HG02759 (cell line): Measurements from ENCODE around the gene SIPA1.

ENCODE experiments used
- ATAC-seq: cut with Tn5 transposase; IDR thresholded peaks from one replicate; pipeline ENCODE4 v1.9.1; 2021; ENCODE audit warnings: mild to moderate bottlenecking, moderate library complexity; ENCODE audit not compliant: unreplicated experiment

Gene SIPA1

DNA sequence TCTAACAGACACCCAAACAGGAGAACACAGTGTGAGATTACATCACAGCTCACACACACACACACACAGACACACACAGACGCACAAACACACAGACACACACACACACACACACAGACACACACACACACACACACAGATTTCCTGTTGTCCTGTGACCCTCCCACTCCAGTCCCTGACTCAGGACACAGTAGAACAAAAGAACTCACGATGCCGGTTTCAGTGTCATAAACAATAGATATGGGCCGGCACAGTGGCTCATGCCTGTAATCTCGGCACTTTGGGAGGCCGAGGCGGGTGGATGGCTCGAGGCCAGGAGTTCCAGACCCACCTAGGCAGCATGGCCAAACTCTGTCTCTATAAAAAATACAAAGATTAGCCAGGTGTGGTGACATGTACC is 60.3 kb downstream of the SIPA1 start:
- ATAC-seq, result no peak

DNA sequence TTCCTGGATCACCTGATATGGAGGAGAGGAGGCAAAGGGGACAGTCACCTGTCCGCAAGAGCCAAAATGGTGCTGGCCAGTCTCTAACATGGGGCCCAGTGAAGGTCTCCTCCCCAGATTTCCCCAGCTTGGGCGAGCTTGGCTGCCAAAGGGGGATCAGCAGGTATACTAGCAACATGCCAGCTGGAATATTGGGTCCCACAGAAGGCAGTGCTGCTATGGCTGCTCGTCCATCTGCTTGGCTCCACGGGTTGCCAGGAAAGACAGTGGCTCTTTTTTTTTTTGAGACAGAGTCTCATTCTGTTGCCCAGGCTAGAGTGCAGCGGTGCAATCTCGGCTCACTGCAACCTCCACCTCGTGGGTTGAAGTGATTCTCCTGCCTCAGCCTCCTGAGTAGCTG is 61.4 kb downstream of the SIPA1 start:
- ATAC-seq, result no peak

DNA sequence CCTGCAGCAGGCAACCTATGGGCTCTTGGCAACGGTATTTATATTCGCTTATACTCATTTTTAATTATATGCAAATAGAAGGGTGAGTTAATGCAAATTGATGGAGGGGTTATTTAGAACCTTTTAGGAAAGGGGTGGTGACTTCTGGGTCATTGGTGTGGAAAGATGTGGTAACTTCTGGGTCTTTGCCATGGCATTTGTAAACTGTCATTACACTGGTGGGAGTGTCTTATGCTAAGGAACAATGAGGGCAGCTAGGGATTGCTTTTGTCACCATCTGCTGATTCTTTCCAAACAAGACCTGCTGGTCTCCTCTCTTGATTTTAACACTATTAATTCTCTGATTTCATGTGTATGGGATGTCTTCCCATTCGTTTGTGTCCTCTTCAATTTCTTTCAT is 62.5 kb downstream of the SIPA1 start:
- ATAC-seq, result no peak
